ENCODE measurements around the gene GET3.

Gene GET3

DNA sequence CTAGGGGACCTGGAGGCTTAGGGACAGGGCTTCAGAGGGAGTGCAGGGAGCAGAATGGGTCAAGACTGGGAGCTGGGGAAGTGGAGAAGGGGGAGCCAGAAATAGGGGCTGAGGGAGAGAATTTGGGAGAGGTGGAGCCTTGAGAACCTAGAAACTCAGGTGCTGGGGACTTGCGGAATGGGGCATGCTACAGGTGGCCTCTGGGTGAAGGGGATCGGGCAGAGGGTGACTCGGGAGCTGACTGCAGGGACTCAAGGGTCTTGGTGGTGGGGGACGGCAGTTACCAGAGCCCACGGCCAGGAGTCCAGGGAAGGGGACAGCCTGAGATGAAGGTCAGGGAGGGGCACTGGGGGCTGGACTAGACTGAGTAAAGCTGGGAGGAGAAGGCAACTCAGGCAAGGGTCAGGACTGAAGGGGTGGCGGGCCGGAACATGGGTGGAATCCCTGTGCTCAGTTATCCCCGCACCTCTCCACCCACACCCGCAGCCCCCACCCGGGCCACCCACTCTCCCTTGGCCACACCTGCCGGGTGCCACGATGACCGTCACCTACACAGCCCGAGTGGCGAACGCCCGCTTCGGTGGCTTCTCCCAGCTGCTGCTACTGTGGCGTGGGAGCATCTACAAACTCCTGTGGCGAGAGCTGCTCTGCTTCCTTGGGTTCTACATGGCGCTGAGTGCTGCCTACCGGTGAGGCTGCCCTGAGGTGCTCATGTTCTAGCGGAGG lies 14.9 kb downstream of the GET3 start:
- H3F3A ChIP-seq (ENCODE audit: low read depth), result no peaks in the 10 kb centered on the region
- H3K27me3 ChIP-seq (ENCODE audit: insufficient read depth, low read length, poor library complexity, severe bottlenecking), result no peaks in the 10 kb centered on the region
- H3K4me2 ChIP-seq (ENCODE audit: low read depth, low read length, poor library complexity, severe bottlenecking), result no peak overlapping the region
- H3K4me3 ChIP-seq (ENCODE audit: low read length, poor library complexity, severe bottlenecking), result no peak overlapping the region
- no peak overlapping the region for H3K9ac ChIP-seq (ENCODE audit: low read depth, low read length, poor library complexity, severe bottlenecking)
- H3K9me2 ChIP-seq (replicated peaks; ENCODE audit: low read depth, low read length), result no peaks in the 10 kb centered on the region
- H2AFZ ChIP-seq (ENCODE audit: low read length), result no peak overlapping the region
- peaks cover 3% of the 10 kb centered on the region; the same call in 1 of the 2 replicates for H3K9me3 ChIP-seq (ENCODE audit: insufficient read depth, low read depth, low read length)
- peaks cover 6% of the 10 kb centered on the region; the same call in 1 of the 2 replicates for H3K36me3 ChIP-seq (ENCODE audit: insufficient read depth, low read length)
- no peaks in the 10 kb centered on the region for H3K4me1 ChIP-seq (ENCODE audit: insufficient read depth, low read length, poor library complexity, severe bottlenecking)
- TF ChIP-seq, protein P1, sequence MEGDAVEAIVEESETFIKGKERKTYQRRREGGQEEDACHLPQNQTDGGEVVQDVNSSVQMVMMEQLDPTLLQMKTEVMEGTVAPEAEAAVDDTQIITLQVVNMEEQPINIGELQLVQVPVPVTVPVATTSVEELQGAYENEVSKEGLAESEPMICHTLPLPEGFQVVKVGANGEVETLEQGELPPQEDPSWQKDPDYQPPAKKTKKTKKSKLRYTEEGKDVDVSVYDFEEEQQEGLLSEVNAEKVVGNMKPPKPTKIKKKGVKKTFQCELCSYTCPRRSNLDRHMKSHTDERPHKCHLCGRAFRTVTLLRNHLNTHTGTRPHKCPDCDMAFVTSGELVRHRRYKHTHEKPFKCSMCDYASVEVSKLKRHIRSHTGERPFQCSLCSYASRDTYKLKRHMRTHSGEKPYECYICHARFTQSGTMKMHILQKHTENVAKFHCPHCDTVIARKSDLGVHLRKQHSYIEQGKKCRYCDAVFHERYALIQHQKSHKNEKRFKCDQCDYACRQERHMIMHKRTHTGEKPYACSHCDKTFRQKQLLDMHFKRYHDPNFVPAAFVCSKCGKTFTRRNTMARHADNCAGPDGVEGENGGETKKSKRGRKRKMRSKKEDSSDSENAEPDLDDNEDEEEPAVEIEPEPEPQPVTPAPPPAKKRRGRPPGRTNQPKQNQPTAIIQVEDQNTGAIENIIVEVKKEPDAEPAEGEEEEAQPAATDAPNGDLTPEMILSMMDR (conservative IDR thresholded peaks at IDR 0.05; ENCODE audit: low read length), result no peak
- no peak for TF ChIP-seq EZH2phosphoT487 (IDR thresholded peaks at IDR 0.05; ENCODE audit: borderline replicate concordance)
- no peaks in the 10 kb centered on the region for H3K79me2 ChIP-seq (ENCODE audit: insufficient read depth, low read length)
- no peaks in the 10 kb centered on the region for H4K20me1 ChIP-seq (ENCODE audit: insufficient read depth, low read length, poor library complexity, severe bottlenecking)

DNA sequence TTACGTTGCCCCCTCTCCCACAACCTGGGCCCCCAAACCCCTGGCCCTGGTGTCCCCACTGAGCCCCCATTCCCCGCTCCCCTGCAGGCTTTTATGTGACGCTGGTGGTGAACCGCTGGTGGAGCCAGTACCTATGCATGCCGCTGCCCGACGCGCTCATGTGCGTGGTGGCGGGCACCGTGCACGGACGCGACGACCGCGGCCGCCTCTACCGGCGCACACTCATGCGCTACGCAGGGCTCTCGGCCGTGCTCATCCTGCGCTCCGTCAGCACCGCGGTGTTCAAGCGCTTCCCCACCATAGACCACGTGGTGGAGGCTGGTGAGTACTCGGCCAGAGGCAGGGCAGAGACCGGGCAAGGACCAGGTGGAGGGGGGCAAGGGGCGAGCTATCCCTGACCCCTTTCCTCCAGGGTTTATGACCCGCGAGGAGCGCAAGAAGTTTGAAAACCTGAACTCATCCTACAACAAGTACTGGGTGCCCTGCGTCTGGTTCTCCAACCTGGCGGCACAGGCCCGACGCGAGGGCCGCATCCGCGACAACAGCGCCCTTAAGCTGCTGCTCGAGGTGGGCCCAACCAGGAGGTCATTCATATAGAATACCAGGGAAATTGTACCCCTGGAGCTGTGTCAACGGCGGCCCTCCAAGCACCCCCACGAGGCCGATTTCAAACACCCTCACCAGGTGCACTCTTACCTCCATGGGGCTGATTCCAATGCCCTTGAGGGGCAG lies 17.3 kb downstream of the GET3 start:
- Histone ChIP-seq H3K9ac (ENCODE audit: low read depth, low read length, poor library complexity, severe bottlenecking) (no peak overlapping the region), H3K9me2 (replicated peaks; ENCODE audit: low read depth, low read length) (no peaks in the 10 kb centered on the region), H3K27me3 (ENCODE audit: insufficient read depth, low read length, poor library complexity, severe bottlenecking) (no peaks in the 10 kb centered on the region), H3K4me3 (ENCODE audit: low read length, poor library complexity, severe bottlenecking) (no peak overlapping the region), H3F3A (ENCODE audit: low read depth) (no peaks in the 10 kb centered on the region), H3K9me3 (ENCODE audit: insufficient read depth, low read depth, low read length) (no peaks in the 10 kb centered on the region), H2AFZ (ENCODE audit: low read length) (no peak overlapping the region), H3K79me2 (ENCODE audit: insufficient read depth, low read length) (no peaks in the 10 kb centered on the region), H3K4me1 (ENCODE audit: insufficient read depth, low read length, poor library complexity, severe bottlenecking) (no peaks in the 10 kb centered on the region), H3K36me3 (ENCODE audit: insufficient read depth, low read length) (no peaks in the 10 kb centered on the region), H4K20me1 (ENCODE audit: insufficient read depth, low read length, poor library complexity, severe bottlenecking) (no peaks in the 10 kb centered on the region), H3K4me2 (ENCODE audit: low read depth, low read length, poor library complexity, severe bottlenecking) (no peak overlapping the region)
- TF ChIP-seq EZH2phosphoT487 (IDR thresholded peaks at IDR 0.05; ENCODE audit: borderline replicate concordance), result no peak
- TF ChIP-seq, protein P1 (conservative IDR thresholded peaks at IDR 0.05; ENCODE audit: low read length), result no peak

DNA sequence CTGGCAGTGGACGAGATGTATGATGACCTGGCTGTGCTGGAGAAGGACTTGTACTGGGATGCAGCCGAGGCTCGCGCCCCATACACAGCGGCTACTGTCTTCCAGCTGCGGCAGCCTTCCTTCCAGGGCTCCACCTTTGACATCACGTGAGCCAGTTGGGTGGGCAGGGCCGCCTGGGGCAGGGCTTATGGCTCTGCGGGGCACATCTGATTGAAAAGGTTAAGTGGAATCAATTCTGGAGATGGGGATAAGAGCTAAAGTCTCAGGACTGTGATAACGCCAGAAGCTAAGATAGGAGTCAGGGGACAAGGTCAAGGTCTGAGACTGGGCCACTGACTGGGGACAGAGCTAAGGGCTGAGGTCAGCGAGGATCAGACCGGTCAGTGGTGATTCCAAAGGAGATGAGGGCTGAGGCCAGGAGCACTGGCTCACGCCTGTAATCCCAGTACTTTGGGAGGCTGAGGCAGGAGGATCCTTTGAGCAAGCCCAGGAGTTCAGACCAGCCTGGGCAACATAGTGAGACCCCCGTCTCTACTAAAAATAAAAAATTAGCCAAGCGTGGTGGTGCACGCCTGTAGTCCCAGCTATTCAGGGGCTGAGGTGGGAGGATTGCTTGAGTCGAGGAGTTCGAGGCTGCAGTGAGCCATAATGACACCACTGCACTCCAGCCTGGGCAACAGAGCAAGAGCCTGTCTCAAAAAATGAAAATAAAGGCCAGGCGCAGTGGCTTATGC lies 19.0 kb downstream of the GET3 start:
- no peaks in the 10 kb centered on the region for H3K27me3 ChIP-seq (ENCODE audit: insufficient read depth, low read length, poor library complexity, severe bottlenecking)
- H3K9ac ChIP-seq (ENCODE audit: low read depth, low read length, poor library complexity, severe bottlenecking), result no peak overlapping the region
- no peak overlapping the region for H3K4me2 ChIP-seq (ENCODE audit: low read depth, low read length, poor library complexity, severe bottlenecking)
- no peaks in the 10 kb centered on the region for H3F3A ChIP-seq (ENCODE audit: low read depth)
- no peaks in the 10 kb centered on the region for H3K4me1 ChIP-seq (ENCODE audit: insufficient read depth, low read length, poor library complexity, severe bottlenecking)
- TF ChIP-seq, protein P1 (conservative IDR thresholded peaks at IDR 0.05; ENCODE audit: low read length), result no peak
- TF ChIP-seq EZH2phosphoT487 (IDR thresholded peaks at IDR 0.05; ENCODE audit: borderline replicate concordance), result no peak
- H3K36me3 ChIP-seq (ENCODE audit: insufficient read depth, low read length), result no peaks in the 10 kb centered on the region
- H3K4me3 ChIP-seq (ENCODE audit: low read length, poor library complexity, severe bottlenecking), result no peak overlapping the region
- H3K79me2 ChIP-seq (ENCODE audit: insufficient read depth, low read length), result no peaks in the 10 kb centered on the region
- H3K9me3 ChIP-seq (ENCODE audit: insufficient read depth, low read depth, low read length), result no peaks in the 10 kb centered on the region
- H3K9me2 ChIP-seq (replicated peaks; ENCODE audit: low read depth, low read length), result no peaks in the 10 kb centered on the region
- no peak overlapping the region for H2AFZ ChIP-seq (ENCODE audit: low read length)
- no peaks in the 10 kb centered on the region for H4K20me1 ChIP-seq (ENCODE audit: insufficient read depth, low read length, poor library complexity, severe bottlenecking)

Measured in Loucy (cell line).